Common myeloid progenitor, CD34-positive (primary cell): ENCODE results near the gene EVPLL.
"Not testable (repeated sequence)": the region's sequence is repeated elsewhere in the genome, so short reads cannot be mapped to it uniquely, and the experiment has no call there.

Source experiments
- CTCF ChIA-PET: fragments of 350-600 bp; sonication (Branson Sonifier 250); formaldehyde crosslinking; loops from one replicate; lab custom pipeline; 2021; ENCODE audit warnings: antibody characterized with exemption; lab: Charles Lee
- POLR2A ChIA-PET: fragments of 350-600 bp; sonication (Branson Sonifier 250); formaldehyde crosslinking; loops from one replicate; lab custom pipeline; 2021; ENCODE audit warnings: antibody characterized with exemption; lab: Charles Lee
- DNase-seq, 3 donors: peaks; one replicate each; pipeline versions ENCODE4 v3.0.0 to v3.0.0-alpha.2; 2013
- H3K27ac ChIP-seq, 2 experiments: 1 replicate in 1 of 2; 2 replicates in 1 of 2; pipeline ENCODE4 v1.7.0; 2013; ENCODE audit warnings: inconsistent platforms in 2 of 2, low read length in 2 of 2, mild to moderate bottlenecking in 2 of 2, low read depth in 1 of 2, moderate library complexity in 1 of 2; ENCODE audit not compliant: severe bottlenecking in 2 of 2, insufficient read depth in 1 of 2, poor library complexity in 1 of 2
- H3K27me3 ChIP-seq, 5 experiments: replicated peaks in 2 of 5; 1 replicate in 3 of 5; 2 replicates in 2 of 5; pipeline versions ENCODE4 v1.6.1 to v1.7.0; 2013; ENCODE audit warnings: low read length in 4 of 5, mild to moderate bottlenecking in 2 of 5, moderate library complexity in 2 of 5, inconsistent platforms in 1 of 5; ENCODE audit not compliant: insufficient read depth in 5 of 5, control insufficient read depth in 4 of 5
- H3K36me3 ChIP-seq, 4 experiments: 1 replicate in 2 of 4; 2 replicates in 2 of 4; pipeline versions ENCODE4 v1.6.1 to v1.7.0; 2013; ENCODE audit warnings: low read length in 3 of 4, control low read depth in 1 of 4, mild to moderate bottlenecking in 1 of 4; ENCODE audit not compliant: control insufficient read depth in 4 of 4, insufficient read depth in 4 of 4
- H3K4me1 ChIP-seq, 4 experiments: 1 replicate in 3 of 4; 2 replicates in 1 of 4; pipeline versions ENCODE4 v1.6.1 to v1.7.1; 2013; ENCODE audit warnings: low read length in 3 of 4, mild to moderate bottlenecking in 3 of 4, control low read depth in 1 of 4, inconsistent platforms in 1 of 4, moderate library complexity in 1 of 4; ENCODE audit not compliant: control insufficient read depth in 4 of 4, insufficient read depth in 4 of 4; ENCODE audit errors: control extremely low read depth in 1 of 4
- H3K4me3 ChIP-seq, 7 experiments: 1 replicate in 4 of 7; 2 replicates in 3 of 7; pipeline versions ENCODE4 v1.5.1 to v1.7.0; 2013; ENCODE audit warnings: mild to moderate bottlenecking in 7 of 7, low read length in 6 of 7, moderate library complexity in 6 of 7, inconsistent platforms in 2 of 7, low read depth in 2 of 7, control low read depth in 1 of 7; ENCODE audit not compliant: insufficient read depth in 4 of 7, control insufficient read depth in 1 of 7; ENCODE audit errors: extremely low read depth in 1 of 7
- H3K9me3 ChIP-seq, 5 experiments: 1 replicate in 4 of 5; 2 replicates in 1 of 5; pipeline versions ENCODE4 v1.6.1 to v1.7.1; 2013; ENCODE audit warnings: low read length in 4 of 5, mild to moderate bottlenecking in 2 of 5, inconsistent platforms in 1 of 5, low read depth in 1 of 5, moderate library complexity in 1 of 5; ENCODE audit not compliant: control insufficient read depth in 4 of 5, insufficient read depth in 2 of 5; ENCODE audit errors: control extremely low read depth in 1 of 5
- whole genome bisulfite sequencing: methylation state at CpG from one replicate; pipeline ENCODE4 v1.1.5; 2013; ENCODE audit not compliant: insufficient coverage; 5-methylcytosine and 5-hydroxymethylcytosine counted together

EVPLL gene

DNA sequence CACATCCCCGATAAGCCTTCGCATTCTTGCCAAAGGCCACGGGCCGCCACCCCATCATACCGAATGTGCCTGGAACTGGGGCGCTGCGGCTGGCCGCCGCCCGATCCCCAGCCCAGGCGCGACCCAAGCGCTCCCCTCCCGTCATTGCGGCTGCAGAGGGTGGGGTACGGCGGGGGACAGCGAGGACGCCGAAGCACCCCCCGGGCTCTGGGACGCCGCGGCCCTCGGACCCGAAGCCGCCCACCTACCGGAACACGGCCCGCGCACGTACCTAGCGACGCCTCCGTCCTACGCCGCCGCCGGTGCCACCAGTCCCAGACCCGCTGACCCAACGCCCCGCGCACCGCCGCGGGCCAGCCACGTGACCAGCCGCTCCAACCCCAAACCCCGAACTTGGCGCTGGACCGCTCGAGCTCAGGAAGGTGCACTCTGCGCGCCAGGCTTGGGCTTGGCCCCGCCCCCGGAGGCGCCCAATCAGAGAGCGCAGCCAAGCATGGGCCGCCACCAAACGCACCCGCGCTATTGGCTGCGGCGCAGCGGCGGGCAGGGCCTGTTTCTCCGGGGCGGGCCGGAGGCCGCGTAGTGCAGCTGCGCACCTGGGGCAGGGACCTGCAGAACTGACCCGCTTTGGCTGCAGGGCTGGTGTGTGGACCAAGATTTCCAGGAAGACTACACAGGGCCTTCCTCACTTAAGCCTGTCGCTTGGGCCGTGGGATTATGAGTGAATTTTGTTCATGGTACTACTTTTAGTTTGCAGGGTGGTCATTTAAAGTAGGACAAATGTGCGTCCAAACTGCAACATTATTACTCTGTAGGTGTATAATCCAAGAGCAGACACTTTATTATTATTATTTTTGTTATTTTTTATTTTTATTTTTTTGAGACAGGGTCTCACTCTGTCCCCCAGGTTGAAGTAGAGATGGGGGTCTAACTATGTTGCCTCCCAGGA is 14.2 kb upstream of the EVPLL start, which contains the start of gene SHMT1:
TSS of gene SHMT1 (minus strand) at position 450 of the 949 bp plus-strand sequence. CDS start 7,569 bp downstream, outside the sequence.
- WGBS, result 0% methylated on average over 48 of the region's 76 CpGs
- POLR2A ChIA-PET, result no interaction called here
- Histone ChIP-seq H3K27ac (peak within 1 kb of the TSS in 1 of 2 experiments; percentile 51), H3K4me1 (peaks cover 0 to 13% (median 11%) of the 10 kb centered on the region in 4 experiments), H3K9me3 (no peaks in the 10 kb centered on the region), H3K36me3 (peaks cover 0 to 5% (median 2%) of the 10 kb centered on the region in 4 experiments), H3K27me3 (no peaks in the 10 kb centered on the region), H3K4me3 (peak within 1 kb of the TSS; percentile 60 to 93 (median 85))
- peak; percentile 87 to 89 (median 88) for DNase-seq
- CTCF ChIA-PET, result no interaction called here

- DNase-seq, result no peak
- no peaks in the 10 kb centered on the region for H3K9me3 ChIP-seq
- no peak overlapping the region for H3K4me3 ChIP-seq
- H3K4me1 ChIP-seq, result peaks cover 0 to 13% (median 11%) of the 10 kb centered on the region in 4 experiments
- no peak overlapping the region for H3K27ac ChIP-seq
- 93% methylated on average over 3 of the region's 6 CpGs for WGBS
- H3K36me3 ChIP-seq, result peaks cover 0 to 3% (median 0%) of the 10 kb centered on the region in 4 experiments
- CTCF ChIA-PET, result no interaction called here
- H3K27me3 ChIP-seq, result no peaks in the 10 kb centered on the region
- POLR2A ChIA-PET, result no interaction called here
Measured at GRCh38 chr17:18364166-18364565, 13.4 kb upstream of the EVPLL start.

DNA sequence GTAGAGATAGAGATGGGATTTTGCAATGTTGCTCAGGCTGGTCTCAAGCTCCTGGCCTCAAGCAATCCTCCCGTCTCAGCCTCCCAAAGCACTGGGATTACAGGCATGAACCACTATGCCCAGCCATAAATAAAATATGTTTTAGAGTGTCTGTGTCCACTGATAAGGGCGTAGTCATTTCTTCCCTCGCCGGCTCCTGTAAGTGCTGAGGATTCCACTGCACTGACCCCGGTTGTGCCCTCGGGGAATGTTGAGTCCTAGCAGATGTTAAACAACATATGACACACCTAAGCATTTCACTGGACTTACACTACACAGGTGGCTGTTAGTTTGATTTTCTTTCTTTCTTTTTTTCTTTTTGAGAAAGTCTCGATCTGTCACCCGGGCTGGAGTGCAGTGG is 8.6 kb upstream of the EVPLL start:
- CTCF ChIA-PET, result no interaction called here
- H3K36me3 ChIP-seq, result no peaks in the 10 kb centered on the region
- H3K27me3 ChIP-seq, result peaks cover 0 to 2% (median 0%) of the 10 kb centered on the region in 5 experiments
- POLR2A ChIA-PET, result no interaction called here
- no peak overlapping the region for H3K27ac ChIP-seq
- peaks cover 0 to 1% (median under 1%) of the 10 kb centered on the region in 4 experiments for H3K4me1 ChIP-seq
- no peak overlapping the region for H3K4me3 ChIP-seq
- DNase-seq, result no peak
- WGBS, result 95% methylated on average over 5 of the region's 8 CpGs
- no peaks in the 10 kb centered on the region for H3K9me3 ChIP-seq

DNA sequence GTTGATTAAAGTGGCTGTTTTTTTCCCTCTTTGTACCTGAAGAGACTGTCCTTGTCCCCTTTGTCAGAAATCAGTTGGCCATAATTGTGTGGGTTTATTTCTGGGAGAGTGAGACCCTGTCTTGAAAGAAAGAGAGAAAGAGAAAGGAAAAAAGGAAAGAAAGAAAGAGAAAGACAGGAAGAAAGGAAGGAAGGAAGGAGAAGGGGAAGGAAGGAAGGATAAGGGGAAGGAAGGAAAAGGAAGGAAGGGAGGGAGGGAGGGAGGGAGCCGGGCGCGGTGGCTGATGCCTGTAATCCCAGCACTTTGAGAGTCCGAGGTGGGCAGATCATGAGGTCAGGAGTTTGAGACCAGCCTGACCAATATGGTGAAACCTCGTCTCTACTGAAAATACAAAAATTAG is 6.8 kb upstream of the EVPLL start:
- Histone ChIP-seq H3K4me3 (no peak overlapping the region), H3K4me1 (no peaks in the 10 kb centered on the region), H3K9me3 (peaks cover 0 to 3% (median 0%) of the 10 kb centered on the region in 5 experiments), H3K27ac (no peak overlapping the region), H3K27me3 (peaks cover 0 to 2% (median 0%) of the 10 kb centered on the region in 5 experiments), H3K36me3 (no peaks in the 10 kb centered on the region)
- ChIA-PET POLR2A (no interaction called here), CTCF (no interaction called here)
- whole genome bisulfite sequencing, result 81% methylated on average over 4 of the region's 5 CpGs
- DNase-seq, result no peak

GRCh38 chr17:18371455-18371854 is 6.1 kb upstream of the EVPLL start:
- POLR2A ChIA-PET, result no interaction called here
- Histone ChIP-seq H3K9me3 (peaks cover 0 to 3% (median 0%) of the 10 kb centered on the region in 5 experiments), H3K27ac (no peak overlapping the region), H3K36me3 (no peaks in the 10 kb centered on the region), H3K4me1 (no peaks in the 10 kb centered on the region), H3K4me3 (no peak overlapping the region), H3K27me3 (peaks cover 0 to 2% (median 0%) of the 10 kb centered on the region in 5 experiments)
- WGBS, result 86% methylated on average over 1 of the region's 7 CpGs
- no peak for DNase-seq
- CTCF ChIA-PET, result no interaction called here

- CTCF ChIA-PET, result interaction anchor here (1.6 kb wide), 1 partner anchor 9 kb away, joined by 3 read pairs; no protein-coding TSS in a partner anchor
- POLR2A ChIA-PET, H3K27me3 ChIP-seq, H3K27ac ChIP-seq, H3K36me3 ChIP-seq, DNase-seq, H3K4me3 ChIP-seq, H3K9me3 ChIP-seq: not testable (repeated sequence)
- no CpG with 5 or more reads among the region's 6 CpGs for WGBS
- peaks cover 0 to 13% (median 10%) of the 10 kb centered on the region in 4 experiments for H3K4me1 ChIP-seq
Measured at GRCh38 chr17:18373181-18373580, 4.4 kb upstream of the EVPLL start.

DNA sequence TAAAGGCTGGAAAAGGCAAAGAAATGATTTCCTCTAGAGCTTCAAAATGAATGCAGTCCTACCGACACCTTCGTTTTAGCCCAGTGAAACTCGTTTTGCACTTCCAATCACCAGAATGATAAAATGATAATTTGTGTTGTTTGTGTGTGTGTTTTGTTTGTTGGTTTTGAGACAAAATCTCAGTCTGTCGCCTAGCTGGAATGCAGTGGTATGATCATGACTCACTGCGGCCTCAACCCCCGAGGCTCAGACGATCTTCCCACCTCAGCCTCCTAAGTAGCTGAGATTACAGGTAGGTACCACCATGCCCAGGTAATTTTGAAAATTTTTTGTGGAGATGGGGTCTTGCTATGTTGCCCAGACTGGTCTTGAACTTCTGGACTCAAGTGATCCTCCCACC is 3.4 kb upstream of the EVPLL start:
- WGBS, result 100% methylated on average over 2 of the region's 7 CpGs
- H3K4me3 ChIP-seq, result no peak overlapping the region
- H3K27me3 ChIP-seq, result peaks cover 0 to 2% (median 0%) of the 10 kb centered on the region in 5 experiments
- no peak overlapping the region for H3K27ac ChIP-seq
- no peak for DNase-seq
- POLR2A ChIA-PET, result no interaction called here
- H3K36me3 ChIP-seq, result no peaks in the 10 kb centered on the region
- H3K4me1 ChIP-seq, result peaks cover 0 to 13% (median 10%) of the 10 kb centered on the region in 4 experiments
- CTCF ChIA-PET, result interaction anchor here (1.6 kb wide), 1 partner anchor 8 kb away, joined by 3 read pairs; no protein-coding TSS in a partner anchor
- H3K9me3 ChIP-seq, result peaks cover 0 to 3% (median 0%) of the 10 kb centered on the region in 5 experiments
